Activated CD8-positive, alpha-beta T cell treated with anti-CD3 and anti-CD28 coated beads, Interleukin-2, amount 10 ng/mL, durations not matched to agents 7 days and 5 days (primary cell): ENCODE data around the gene DUXB. TPM values are rescaled to one million over a fixed set of nuclear protein-coding genes. Genes with fewer than 3 reads are reported as not detected.

ENCODE experiments used
- ATAC-seq: fragments of 150-1000 bp; cut with Tn5 transposase; one replicate; pipeline ENCODE4 v1.10.0; 2021; ENCODE audit warnings: moderate library complexity
- CTCF ChIA-PET: fragments of 350-600 bp; sonication (Branson Sonifier 250); formaldehyde crosslinking; loops from one replicate; lab custom pipeline; 2021; ENCODE audit warnings: antibody characterized with exemption; lab: Charles Lee
- POLR2A ChIA-PET: fragments of 350-600 bp; sonication (Branson Sonifier 250); formaldehyde crosslinking; loops from one replicate; lab custom pipeline; 2021; ENCODE audit warnings: antibody characterized with exemption; lab: Charles Lee
- DNase-seq: peaks from one replicate; pipeline ENCODE4 v3.0.0-alpha.2; 2020
- H3K27ac Mint-ChIP-seq: one replicate; pipeline ENCODE4 v1.8.0; 2021; ENCODE audit warnings: mild to moderate bottlenecking, mixed read lengths
- H3K27me3 Mint-ChIP-seq: one replicate; pipeline ENCODE4 v1.8.0; 2021; ENCODE audit warnings: low read depth, mixed read lengths
- H3K36me3 Mint-ChIP-seq: one replicate; pipeline ENCODE4 v1.8.0; 2021; ENCODE audit warnings: low read depth, mixed read lengths
- H3K4me1 Mint-ChIP-seq: one replicate; pipeline ENCODE4 v1.8.0; 2021; ENCODE audit warnings: low read depth, mixed read lengths
- H3K4me3 Mint-ChIP-seq: one replicate; pipeline ENCODE4 v1.8.0; 2021; ENCODE audit warnings: mild to moderate bottlenecking, mixed read lengths
- H3K9me3 Mint-ChIP-seq: one replicate; pipeline ENCODE4 v1.8.0; 2022; ENCODE audit warnings: mixed read lengths; ENCODE audit not compliant: insufficient read depth
- total RNA-seq, 2 experiments: library from RNA; stranded (reverse); gene quantifications; one replicate each; pipeline ENCODE4 v1.2.3, GENCODE V29; 2021

DUXB gene
- total RNA-seq, 2 experiments from 2014 or later = not detected

DNA sequence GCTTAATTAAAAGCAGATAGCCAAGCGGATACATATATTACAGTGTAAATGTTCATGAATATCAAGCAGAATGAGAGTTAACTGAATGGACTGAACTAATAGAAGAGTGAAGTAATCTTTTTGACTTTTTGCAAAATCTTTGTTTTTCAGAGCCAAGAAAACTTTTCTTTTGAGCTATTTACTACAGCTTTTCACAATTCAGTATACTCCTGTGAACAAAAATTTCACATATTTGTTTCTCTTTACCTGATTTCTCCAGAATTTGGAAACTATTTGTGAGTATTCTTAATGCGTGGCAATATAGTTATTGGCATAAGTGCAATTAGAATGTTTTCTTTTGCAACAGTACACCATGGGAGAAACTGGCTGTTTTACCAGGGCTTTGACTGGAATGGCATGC lies 9.1 kb upstream of the DUXB start:
- H3K4me3 Mint-ChIP-seq = no peak overlapping the region
- DNase-seq (no peak), ATAC-seq (no peak)
- ChIA-PET POLR2A (no interaction called here), CTCF (no interaction called here)
- no peaks in the 10 kb centered on the region for H3K27me3 Mint-ChIP-seq
- peaks cover 7% of the 10 kb centered on the region for H3K9me3 Mint-ChIP-seq
- H3K27ac Mint-ChIP-seq = no peak overlapping the region
- H3K36me3 Mint-ChIP-seq = no peaks in the 10 kb centered on the region
- no peaks in the 10 kb centered on the region for H3K4me1 Mint-ChIP-seq

- ChIA-PET CTCF (no interaction called here), POLR2A (no interaction called here)
- no peaks in the 10 kb centered on the region for H3K4me1 Mint-ChIP-seq
- no peaks in the 10 kb centered on the region for H3K9me3 Mint-ChIP-seq
- H3K27me3 Mint-ChIP-seq = no peaks in the 10 kb centered on the region
- no peaks in the 10 kb centered on the region for H3K36me3 Mint-ChIP-seq
- no peak overlapping the region for H3K27ac Mint-ChIP-seq
- DNase-seq = no peak
- H3K4me3 Mint-ChIP-seq = no peak overlapping the region
- ATAC-seq = no peak
These were observed 2.0 kb upstream of the DUXB start for GRCh38 chr16:75703306-75703705.

DNA sequence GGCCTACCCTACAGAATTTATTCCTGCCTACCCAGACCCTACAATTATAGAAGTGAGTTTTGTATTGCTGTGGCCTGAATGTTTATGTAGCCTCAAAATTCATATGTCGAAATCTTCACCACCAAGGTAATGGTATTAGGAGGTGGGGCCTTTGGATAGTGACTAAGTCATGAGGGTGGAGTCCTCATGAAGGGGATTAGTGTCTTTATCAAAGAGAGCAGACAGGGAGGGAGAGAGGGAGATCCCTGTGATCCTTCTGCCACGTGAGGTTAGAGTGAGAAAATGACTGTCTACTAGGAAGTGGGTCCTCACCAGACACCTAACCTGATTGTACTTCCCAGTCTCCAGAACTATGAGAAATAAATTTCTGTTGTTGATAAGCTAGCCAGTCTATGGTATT lies 981 bp upstream of the DUXB start:
- no peaks in the 10 kb centered on the region for H3K36me3 Mint-ChIP-seq
- no peaks in the 10 kb centered on the region for H3K4me1 Mint-ChIP-seq
- DNase-seq = no peak
- no peak for ATAC-seq
- H3K9me3 Mint-ChIP-seq = no peaks in the 10 kb centered on the region
- H3K27me3 Mint-ChIP-seq = no peaks in the 10 kb centered on the region
- ChIA-PET POLR2A (no interaction called here), CTCF (no interaction called here)
- no peak overlapping the region for H3K27ac Mint-ChIP-seq
- H3K4me3 Mint-ChIP-seq = no peak overlapping the region

DNA sequence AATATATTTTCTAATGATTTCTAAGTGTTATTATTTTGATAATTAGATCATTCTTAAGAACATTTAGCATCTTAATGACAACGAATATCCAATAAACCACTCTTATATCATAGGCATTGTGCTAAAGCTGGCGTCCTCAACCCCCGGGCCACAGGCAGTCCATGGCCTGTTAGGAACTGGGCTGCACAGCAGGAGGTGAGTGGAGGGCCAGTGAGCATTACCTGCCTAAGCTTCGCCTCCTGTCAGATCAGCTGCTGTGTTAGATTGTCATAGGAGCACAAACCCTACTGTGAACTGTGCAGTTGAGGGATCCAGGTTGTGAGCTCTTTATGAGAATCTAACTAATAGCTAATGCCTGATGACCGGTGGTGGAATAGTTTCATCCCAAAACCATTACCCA lies 3.7 kb downstream of the DUXB start:
- no peak for DNase-seq
- Mint-ChIP-seq H3K9me3 (no peaks in the 10 kb centered on the region), H3K4me3 (no peak overlapping the region), H3K4me1 (no peaks in the 10 kb centered on the region), H3K36me3 (no peaks in the 10 kb centered on the region), H3K27me3 (no peaks in the 10 kb centered on the region), H3K27ac (no peak overlapping the region)
- CTCF ChIA-PET = no interaction called here
- POLR2A ChIA-PET = no interaction called here
- ATAC-seq = no peak

- ATAC-seq (no peak), DNase-seq (no peak)
- CTCF ChIA-PET = no interaction called here
- POLR2A ChIA-PET = no interaction called here
- no peaks in the 10 kb centered on the region for H3K36me3 Mint-ChIP-seq
- no peak overlapping the region for H3K4me3 Mint-ChIP-seq
- H3K9me3 Mint-ChIP-seq = no peaks in the 10 kb centered on the region
- no peaks in the 10 kb centered on the region for H3K4me1 Mint-ChIP-seq
- H3K27me3 Mint-ChIP-seq = no peaks in the 10 kb centered on the region
- no peak overlapping the region for H3K27ac Mint-ChIP-seq
These were observed 5.6 kb downstream of the DUXB start for GRCh38 chr16:75695708-75696107.

DNA sequence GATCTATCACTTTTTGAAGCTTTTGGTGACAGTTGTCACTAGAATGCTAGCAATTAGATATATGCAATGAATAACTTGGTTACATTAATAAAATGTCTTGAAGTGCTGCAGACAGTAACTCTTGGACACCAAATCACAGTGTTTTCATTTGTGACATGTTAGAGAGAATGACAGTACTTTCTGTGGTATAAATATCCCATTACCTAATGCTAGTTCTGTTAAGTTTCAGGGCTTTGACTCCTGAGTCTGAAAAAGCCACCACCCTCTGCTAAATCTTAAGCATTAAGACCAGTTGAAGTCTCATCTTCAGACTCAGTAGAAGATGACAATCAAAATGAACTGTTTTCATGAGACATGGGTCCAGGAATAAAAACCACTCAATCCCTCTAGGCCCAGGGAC lies 13.9 kb downstream of the DUXB start:
- peaks cover 4% of the 10 kb centered on the region for H3K9me3 Mint-ChIP-seq
- ChIA-PET CTCF (no interaction called here), POLR2A (no interaction called here)
- no peaks in the 10 kb centered on the region for H3K27me3 Mint-ChIP-seq
- ATAC-seq (no peak), DNase-seq (no peak)
- no peak overlapping the region for H3K4me3 Mint-ChIP-seq
- peaks cover 2% of the 10 kb centered on the region for H3K4me1 Mint-ChIP-seq
- H3K36me3 Mint-ChIP-seq = no peaks in the 10 kb centered on the region
- H3K27ac Mint-ChIP-seq = no peak overlapping the region

DNA sequence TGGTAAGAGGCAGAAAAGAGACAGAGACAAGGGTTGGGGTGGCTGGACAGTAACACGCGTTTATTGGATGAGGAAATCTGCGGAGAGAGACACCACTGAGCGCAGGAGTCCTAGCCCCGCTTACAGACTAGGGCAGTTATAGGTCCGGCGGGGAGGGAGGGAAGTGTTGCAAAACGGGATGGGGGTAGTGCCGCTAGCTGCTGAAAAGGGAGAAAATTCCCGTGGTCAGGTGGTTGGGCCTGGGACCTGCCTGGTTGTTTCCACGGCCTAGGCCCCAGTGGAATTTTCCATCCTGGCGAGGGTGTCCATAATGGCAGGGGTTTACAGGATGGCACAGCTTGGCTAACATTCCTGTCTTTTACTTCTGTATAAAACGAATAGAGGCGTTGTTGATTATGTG lies 19.0 kb downstream of the DUXB start:
- DNase-seq (no peak), ATAC-seq (no peak)
- H3K27ac Mint-ChIP-seq = no peak overlapping the region
- no peaks in the 10 kb centered on the region for H3K9me3 Mint-ChIP-seq
- ChIA-PET CTCF (no interaction called here), POLR2A (no interaction called here)
- H3K4me1 Mint-ChIP-seq = no peaks in the 10 kb centered on the region
- H3K4me3 Mint-ChIP-seq = no peak overlapping the region
- H3K27me3 Mint-ChIP-seq = no peaks in the 10 kb centered on the region
- no peaks in the 10 kb centered on the region for H3K36me3 Mint-ChIP-seq

DNA sequence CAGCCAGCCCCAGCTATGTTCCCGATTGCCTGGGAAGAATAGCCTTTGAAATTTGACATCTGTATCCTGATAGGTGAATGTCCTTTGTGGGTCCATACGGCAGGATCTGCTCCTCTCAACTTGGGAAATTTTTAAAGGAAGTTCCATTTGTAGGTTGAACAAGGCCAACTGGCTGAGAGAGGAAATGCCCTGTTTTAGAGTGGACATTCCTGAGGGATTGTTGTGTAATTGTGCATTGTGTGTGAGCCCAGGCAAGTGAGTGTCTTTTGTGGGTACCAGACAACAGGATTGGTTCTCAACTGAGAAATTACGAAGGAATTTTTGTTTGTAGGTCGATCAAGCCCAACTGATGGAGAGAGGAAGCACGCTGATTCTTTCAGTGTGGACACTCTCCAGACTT lies 21.9 kb downstream of the DUXB start:
- DNase-seq (no peak), ATAC-seq (no peak)
- Mint-ChIP-seq H3K27me3 (no peaks in the 10 kb centered on the region), H3K9me3 (no peaks in the 10 kb centered on the region), H3K4me1 (no peaks in the 10 kb centered on the region), H3K36me3 (no peaks in the 10 kb centered on the region), H3K27ac (no peak overlapping the region), H3K4me3 (no peak overlapping the region)
- ChIA-PET POLR2A (no interaction called here), CTCF (no interaction called here)

DNA sequence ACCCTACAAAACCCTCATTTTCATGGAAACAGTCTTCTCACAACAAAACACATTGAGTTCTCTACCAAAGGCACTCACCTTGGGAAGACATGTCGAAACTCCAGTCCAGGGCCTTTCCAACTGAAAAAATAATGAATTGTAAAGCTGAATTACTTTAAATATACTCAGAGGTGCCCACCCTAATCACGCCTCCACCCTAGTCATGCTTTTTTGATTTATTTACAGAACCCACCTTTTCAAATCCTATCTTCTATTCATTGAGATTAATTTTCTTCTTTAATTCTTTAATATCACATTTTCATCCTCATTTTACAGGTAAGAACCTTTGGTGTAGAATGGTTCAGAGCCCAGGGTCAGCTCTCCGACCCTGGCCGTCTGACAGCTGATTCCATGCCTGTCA lies 24.4 kb downstream of the DUXB start, which contains the start of gene CPHXL2:
Gene CPHXL2 (minus strand): TSS at position 101 of the 400 bp plus-strand sequence. CDS start 10 bp downstream, at position 91.
- no peaks in the 10 kb centered on the region for H3K9me3 Mint-ChIP-seq
- ATAC-seq (no peak), DNase-seq (no peak)
- ChIA-PET POLR2A (no interaction called here), CTCF (no interaction called here)
- H3K4me3 Mint-ChIP-seq = no peak within 1 kb of the TSS
- no peaks in the 10 kb centered on the region for H3K4me1 Mint-ChIP-seq
- H3K27me3 Mint-ChIP-seq = no peaks in the 10 kb centered on the region
- no peak within 1 kb of the TSS for H3K27ac Mint-ChIP-seq
- no peaks in the 10 kb centered on the region for H3K36me3 Mint-ChIP-seq

GRCh38 chr16:75667503-75667902 lies 33.8 kb downstream of the DUXB start:
- H3K27ac Mint-ChIP-seq = no peak overlapping the region
- POLR2A ChIA-PET = no interaction called here
- CTCF ChIA-PET = no interaction called here

GRCh38 chr16:75660726-75661302 lies 40.4 kb downstream of the DUXB start:
- Mint-ChIP-seq H3K27ac (no peak overlapping the region), H3K27me3 (no peaks in the 10 kb centered on the region), H3K36me3 (peaks cover 38% of the 10 kb centered on the region), H3K4me1 (no peaks in the 10 kb centered on the region), H3K4me3 (no peak overlapping the region), H3K9me3 (no peaks in the 10 kb centered on the region)
- ChIA-PET CTCF (no interaction called here), POLR2A (no interaction called here)
- no peak for ATAC-seq
- no peak for DNase-seq

More at GRCh38 chr16:75667503-75667902, 33.8 kb downstream of the DUXB start:
- Mint-ChIP-seq H3K27me3 (no peaks in the 10 kb centered on the region), H3K9me3 (no peaks in the 10 kb centered on the region), H3K36me3 (no peaks in the 10 kb centered on the region), H3K4me1 (no peaks in the 10 kb centered on the region), H3K4me3 (no peak overlapping the region)
- DNase-seq (no peak), ATAC-seq (no peak)

- H3K4me1 Mint-ChIP-seq = no peaks in the 10 kb centered on the region
- H3K36me3 Mint-ChIP-seq = peaks cover 41% of the 10 kb centered on the region
- no peak for DNase-seq
- H3K4me3 Mint-ChIP-seq = no peak overlapping the region
- H3K27me3 Mint-ChIP-seq = no peaks in the 10 kb centered on the region
- H3K9me3 Mint-ChIP-seq = no peaks in the 10 kb centered on the region
- ChIA-PET POLR2A (interaction anchor here (0.7 kb wide), 1 partner anchor 13 kb away, joined by 3 read pairs; the partner anchor contains the start of genes KARS1 and TERF2IP), CTCF (no interaction called here)
- no peak for ATAC-seq
- no peak overlapping the region for H3K27ac Mint-ChIP-seq
These were observed 40.9 kb downstream of the DUXB start for GRCh38 chr16:75660321-75660720.

GRCh38 chr16:75658175-75658574 lies 43.1 kb downstream of the DUXB start:
- Mint-ChIP-seq H3K27ac (no peak overlapping the region), H3K36me3 (peaks cover 58% of the 10 kb centered on the region), H3K4me3 (no peak overlapping the region), H3K4me1 (peaks cover 11% of the 10 kb centered on the region), H3K27me3 (no peaks in the 10 kb centered on the region), H3K9me3 (no peaks in the 10 kb centered on the region)
- DNase-seq (no peak), ATAC-seq (no peak)
- CTCF ChIA-PET = no interaction called here
- POLR2A ChIA-PET = interaction anchor here (0.8 to 1.8 kb wide), 3 partner anchors 10 to 20 kb away, joined by 3 to 14 read pairs (median 3); partner anchors contain the start of genes KARS1 and TERF2IP
